Measurements from ENCODE around the gene PSORS1C1. TPM values are rescaled to one million over a fixed set of nuclear protein-coding genes. Genes with fewer than 3 reads are reported as not detected.
A peak's percentile ranks its signal among the peaks of the same experiment; 100 is the strongest.
"Not testable (repeated sequence)": the region's sequence is repeated elsewhere in the genome, so short reads cannot be mapped to it uniquely, and the experiment has no call there.

The PSORS1C1 gene
- 0.17 and 4.7 TPM in 2 replicates for total RNA-seq

GRCh38 chr6:31114541-31114878 lies at the start of gene PSORS1C1:
Gene PSORS1C1, plus strand, starts transcription at chr6:31114800. Its CDS starts 14,833 bp downstream, at chr6:31129633.
- peak; percentile 86 for DNase-seq

- DNase-seq, result no peak
These were observed 49.0 kb upstream of the PSORS1C1 start for GRCh38 chr6:31065556-31065955.

- DNase-seq, result not testable (repeated sequence)
These were observed 47.6 kb upstream of the PSORS1C1 start for GRCh38 chr6:31067028-31067427.

GRCh38 chr6:31067891-31068668 lies 46.5 kb upstream of the PSORS1C1 start:
- not testable (repeated sequence) for DNase-seq

GRCh38 chr6:31068669-31069340 lies 45.8 kb upstream of the PSORS1C1 start:
- DNase-seq, result peak; percentile 89

- peak; percentile 71 for DNase-seq
These were observed 43.8 kb upstream of the PSORS1C1 start for GRCh38 chr6:31070711-31071197.

- no peak for DNase-seq
These were observed 40.2 kb upstream of the PSORS1C1 start for GRCh38 chr6:31074401-31074800.

GRCh38 chr6:31075528-31075927 lies 39.1 kb upstream of the PSORS1C1 start:
- no peak for DNase-seq

GRCh38 chr6:31076611-31077010 lies 38.0 kb upstream of the PSORS1C1 start:
- DNase-seq, result no peak

- peak; percentile 77 for DNase-seq
These were observed 34.8 kb upstream of the PSORS1C1 start for GRCh38 chr6:31079656-31080261.

- DNase-seq, result no peak
These were observed 32.7 kb upstream of the PSORS1C1 start for GRCh38 chr6:31081872-31082271.

- DNase-seq, result peak; percentile 64
These were observed 30.8 kb upstream of the PSORS1C1 start for GRCh38 chr6:31083742-31084354.

- DNase-seq, result peak; percentile 71
These were observed 27.7 kb upstream of the PSORS1C1 start for GRCh38 chr6:31086788-31087440.

- DNase-seq, result peak; percentile 94
These were observed 27.0 kb upstream of the PSORS1C1 start for GRCh38 chr6:31087494-31088089.

- no peak for DNase-seq
These were observed 24.2 kb upstream of the PSORS1C1 start for GRCh38 chr6:31090275-31090972.

- no peak for DNase-seq
These were observed 23.6 kb upstream of the PSORS1C1 start for GRCh38 chr6:31090973-31091364.

- DNase-seq, result no peak
These were observed 22.9 kb upstream of the PSORS1C1 start for GRCh38 chr6:31091680-31092079.

GRCh38 chr6:31092238-31092637 lies 22.4 kb upstream of the PSORS1C1 start:
- DNase-seq, result no peak

- DNase-seq, result peak; percentile 56
These were observed 21.7 kb upstream of the PSORS1C1 start for GRCh38 chr6:31092769-31093505.

GRCh38 chr6:31094389-31094881 lies 20.2 kb upstream of the PSORS1C1 start:
- peak; percentile 77 for DNase-seq

- no peak for DNase-seq
These were observed 18.4 kb upstream of the PSORS1C1 start for GRCh38 chr6:31096215-31096614.
